DND-41 (cell line): ENCODE results near the gene TRIM32.

ENCODE experiments used
- EZH2 ChIP-seq: IDR thresholded peaks from 3 replicates; pipeline ENCODE4 v1.6.1; 2012; ENCODE audit warnings: borderline replicate concordance, low read depth, mild to moderate bottlenecking, moderate library complexity, low read length, inconsistent platforms; ENCODE audit not compliant: severe bottlenecking
- TF ChIP-seq, protein P1 (sequence below): IDR thresholded peaks from 2 replicates; pipeline ENCODE4 v1.5.1; 2012; ENCODE audit warnings: borderline replicate concordance, low read length, moderate library complexity, mild to moderate bottlenecking; ENCODE audit not compliant: poor library complexity, severe bottlenecking; ENCODE audit errors: extremely low read depth

DNA sequence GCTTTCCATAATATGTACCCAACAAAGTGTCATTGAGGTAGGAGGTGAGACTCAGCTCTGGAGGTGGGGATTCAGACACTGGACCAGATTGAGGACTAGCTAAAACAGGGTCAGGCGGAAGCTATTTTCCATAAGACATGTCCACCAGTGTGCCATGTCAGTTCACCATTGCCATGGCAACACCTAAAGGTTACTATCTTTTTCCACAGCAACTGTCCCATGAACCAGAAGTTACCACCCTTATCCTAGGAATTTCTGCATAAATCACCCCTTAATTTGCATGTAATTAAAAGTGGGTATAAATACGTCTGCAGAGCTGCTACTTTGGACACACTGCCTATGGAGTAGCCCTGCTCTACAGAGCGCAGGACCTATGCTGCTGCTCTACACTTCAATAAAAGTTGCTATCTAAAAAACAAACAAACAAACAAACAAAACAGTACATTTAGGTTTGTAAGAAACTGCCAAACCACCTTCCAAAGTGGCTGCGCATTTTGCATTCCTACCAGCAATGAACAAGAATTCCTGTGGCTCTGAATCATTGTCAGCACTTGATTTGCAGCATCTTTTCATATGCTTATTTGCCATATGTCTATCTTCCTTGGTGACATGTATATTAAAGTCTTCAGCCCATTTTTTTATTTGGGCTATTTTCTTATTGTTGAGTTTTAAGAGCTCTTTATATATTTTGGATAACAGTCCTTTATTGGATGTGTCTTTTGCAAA lies 18.0 kb upstream of the TRIM32 start:
- TF ChIP-seq, protein P1, sequence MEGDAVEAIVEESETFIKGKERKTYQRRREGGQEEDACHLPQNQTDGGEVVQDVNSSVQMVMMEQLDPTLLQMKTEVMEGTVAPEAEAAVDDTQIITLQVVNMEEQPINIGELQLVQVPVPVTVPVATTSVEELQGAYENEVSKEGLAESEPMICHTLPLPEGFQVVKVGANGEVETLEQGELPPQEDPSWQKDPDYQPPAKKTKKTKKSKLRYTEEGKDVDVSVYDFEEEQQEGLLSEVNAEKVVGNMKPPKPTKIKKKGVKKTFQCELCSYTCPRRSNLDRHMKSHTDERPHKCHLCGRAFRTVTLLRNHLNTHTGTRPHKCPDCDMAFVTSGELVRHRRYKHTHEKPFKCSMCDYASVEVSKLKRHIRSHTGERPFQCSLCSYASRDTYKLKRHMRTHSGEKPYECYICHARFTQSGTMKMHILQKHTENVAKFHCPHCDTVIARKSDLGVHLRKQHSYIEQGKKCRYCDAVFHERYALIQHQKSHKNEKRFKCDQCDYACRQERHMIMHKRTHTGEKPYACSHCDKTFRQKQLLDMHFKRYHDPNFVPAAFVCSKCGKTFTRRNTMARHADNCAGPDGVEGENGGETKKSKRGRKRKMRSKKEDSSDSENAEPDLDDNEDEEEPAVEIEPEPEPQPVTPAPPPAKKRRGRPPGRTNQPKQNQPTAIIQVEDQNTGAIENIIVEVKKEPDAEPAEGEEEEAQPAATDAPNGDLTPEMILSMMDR: no peak
- no peak for TF ChIP-seq EZH2
